ENCODE results near the gene GTF3C4. TPM values are rescaled to one million over a fixed set of nuclear protein-coding genes. Genes with fewer than 3 reads are reported as not detected.

GTF3C4 gene
- total RNA-seq, 2 donors from 2014 or later: 6.2 to 6.9 TPM

GRCh38 chr9:132672413-132672690 is 2.1 kb downstream of the GTF3C4 start:
- H3K9me3 ChIP-seq: no peaks in the 10 kb centered on the region
- H3K4me3 ChIP-seq: no peak overlapping the region
- H3K27me3 ChIP-seq: no peaks in the 10 kb centered on the region
- intact Hi-C loops (cut with DNase I): no loop called here
- peaks cover 32% of the 10 kb centered on the region for H3K4me1 ChIP-seq
- no peak for ATAC-seq
- H3K27ac ChIP-seq: no peak overlapping the region
- no peak for DNase-seq
- H3K36me3 ChIP-seq (replicated peaks in 1 of 2; ENCODE audit: insufficient read depth in 1 of 2, low read depth in 2 of 2): no peaks in the 10 kb centered on the region
- WGBS, 2 donors: 14 to 33% methylated on average over 5 of the region's 5 CpGs
- no peak for TF ChIP-seq POLR2A (IDR thresholded peaks at IDR 0.05)
- TF ChIP-seq CTCF (IDR thresholded peaks at IDR 0.05): peak in 1 of 7 experiments; percentile 14

DNA sequence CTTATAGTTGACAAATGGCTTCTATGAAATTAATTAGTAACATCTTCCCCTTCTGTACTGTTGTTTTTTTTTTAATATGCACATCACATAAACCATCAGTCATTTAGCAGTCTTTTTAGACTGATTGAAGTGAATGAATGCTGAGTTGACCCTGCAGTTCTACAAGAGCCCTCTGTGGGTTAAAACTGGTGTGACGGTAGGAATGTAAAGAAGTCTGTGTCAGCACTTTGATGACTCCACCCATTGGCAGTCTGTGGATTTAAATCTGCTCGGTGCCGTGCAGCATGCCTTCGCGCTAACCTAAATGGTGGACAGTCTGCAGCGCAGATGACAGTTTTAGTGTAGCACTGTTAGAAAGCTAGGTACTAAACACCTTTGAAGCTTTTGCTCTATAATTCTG is 3.1 kb downstream of the GTF3C4 start:
- Histone ChIP-seq H3K4me1 (peaks cover 30% of the 10 kb centered on the region), H3K4me3 (no peak overlapping the region), H3K9me3 (no peaks in the 10 kb centered on the region), H3K36me3 (replicated peaks in 1 of 2; ENCODE audit: insufficient read depth in 1 of 2, low read depth in 2 of 2) (peaks cover 0 to 6% of the 10 kb centered on the region in 2 donors), H3K27me3 (no peaks in the 10 kb centered on the region), H3K27ac (no peak overlapping the region)
- intact Hi-C loops (cut with DNase I): no loop called here
- 38 to 47% methylated on average over 6 of the region's 6 CpGs for WGBS, 2 donors
- DNase-seq: no peak
- TF ChIP-seq POLR2A (IDR thresholded peaks at IDR 0.05): no peak
- no peak for TF ChIP-seq CTCF (IDR thresholded peaks at IDR 0.05)
- no peak for ATAC-seq

- no peak for TF ChIP-seq CTCF (IDR thresholded peaks at IDR 0.05)
- no peak overlapping the region for H3K27ac ChIP-seq
- H3K9me3 ChIP-seq: no peaks in the 10 kb centered on the region
- H3K27me3 ChIP-seq: no peaks in the 10 kb centered on the region
- H3K4me3 ChIP-seq: no peak overlapping the region
- H3K4me1 ChIP-seq: peaks cover 23% of the 10 kb centered on the region
- intact Hi-C loops (cut with DNase I): no loop called here
- ATAC-seq (no peak), DNase-seq (no peak)
- WGBS, 2 donors: 86 to 96% methylated on average over 4 of the region's 4 CpGs
- peaks cover 0 to 14% of the 10 kb centered on the region in 2 donors for H3K36me3 ChIP-seq (replicated peaks in 1 of 2; ENCODE audit: insufficient read depth in 1 of 2, low read depth in 2 of 2)
These were observed 4.2 kb downstream of the GTF3C4 start for GRCh38 chr9:132674485-132674884.

- Histone ChIP-seq H3K4me3 (no peak overlapping the region), H3K9me3 (no peaks in the 10 kb centered on the region), H3K36me3 (replicated peaks in 1 of 2; ENCODE audit: insufficient read depth in 1 of 2, low read depth in 2 of 2) (peaks cover 0 to 14% of the 10 kb centered on the region in 2 donors), H3K4me1 (peaks cover 7% of the 10 kb centered on the region), H3K27ac (no peak overlapping the region), H3K27me3 (no peaks in the 10 kb centered on the region)
- 90 to 96% methylated on average over 4 to 8 of the region's 8 CpGs for WGBS, 2 donors
- intact Hi-C loops (cut with DNase I): no loop called here
- ATAC-seq (no peak), DNase-seq (no peak)
- TF ChIP-seq POLR2A (IDR thresholded peaks at IDR 0.05): no peak
- TF ChIP-seq CTCF (IDR thresholded peaks at IDR 0.05): no peak
These were observed 7.7 kb downstream of the GTF3C4 start for GRCh38 chr9:132677976-132678375.

DNA sequence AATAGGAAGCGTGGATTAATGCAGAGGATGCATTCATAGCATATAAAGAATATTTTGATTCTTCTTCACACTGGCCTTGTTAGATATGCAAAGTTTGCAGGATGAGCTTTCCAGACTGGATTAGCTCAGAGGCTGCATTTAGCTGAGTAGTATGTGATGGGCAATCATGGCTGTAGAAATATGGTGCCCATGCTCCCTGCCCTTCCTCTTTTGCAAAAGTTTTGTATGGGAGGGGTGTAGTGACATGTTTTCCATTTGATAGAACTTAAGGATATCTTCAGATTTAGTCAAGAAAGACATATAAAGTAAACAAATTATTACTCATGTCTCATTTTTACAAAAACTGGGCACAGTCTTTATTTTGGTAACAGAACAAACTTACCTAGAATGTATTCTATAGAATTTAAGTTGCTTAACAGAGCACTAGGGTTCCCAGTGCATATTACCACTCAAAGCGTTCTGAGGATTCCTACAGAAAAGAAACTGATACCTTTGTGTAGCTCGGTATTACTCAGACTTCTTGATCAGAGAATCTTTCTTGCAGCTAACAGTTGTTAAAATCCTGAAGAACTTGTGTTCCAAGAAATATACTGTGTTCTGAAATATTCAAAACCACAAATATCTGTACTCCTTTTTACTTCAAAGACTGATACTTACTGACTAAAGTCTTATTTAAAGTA is 9.8 kb downstream of the GTF3C4 start:
- intact Hi-C loops (cut with DNase I): no loop called here
- WGBS, 2 donors: 60 to 83% methylated on average over 3 of the region's 3 CpGs
- Histone ChIP-seq H3K36me3 (replicated peaks in 1 of 2; ENCODE audit: insufficient read depth in 1 of 2, low read depth in 2 of 2) (peaks cover 0 to 22% of the 10 kb centered on the region in 2 donors), H3K27me3 (no peaks in the 10 kb centered on the region), H3K9me3 (no peaks in the 10 kb centered on the region), H3K4me1 (no peaks in the 10 kb centered on the region), H3K4me3 (no peak overlapping the region), H3K27ac (no peak overlapping the region)
- no peak for ATAC-seq
- TF ChIP-seq CTCF (IDR thresholded peaks at IDR 0.05): no peak
- TF ChIP-seq POLR2A (IDR thresholded peaks at IDR 0.05): no peak
- DNase-seq: no peak

All from body of pancreas (tissue), 4 donors.